ENCODE results near the gene NDOR1.

DNA sequence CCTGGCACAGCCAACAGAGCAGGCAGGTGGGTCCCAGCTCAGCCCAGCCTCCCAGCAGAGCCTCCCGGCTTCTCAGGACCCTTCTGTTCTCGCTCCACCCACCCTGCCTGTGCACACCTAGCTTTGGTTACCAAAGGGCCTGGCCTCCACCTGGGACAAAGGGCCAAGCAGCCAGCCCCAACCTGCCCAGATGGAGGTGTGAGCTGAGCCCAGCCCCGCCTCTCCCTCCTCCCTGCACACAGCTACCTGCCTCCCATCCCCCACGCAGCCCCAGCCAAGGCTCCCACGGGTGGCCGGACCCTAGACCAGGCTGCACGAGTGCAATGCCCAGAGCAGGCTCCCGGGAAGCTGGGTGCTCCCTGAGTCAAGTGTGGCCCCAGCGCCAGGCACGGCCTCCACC lies 10.6 kb upstream of the NDOR1 start:
- no peak for TF ChIP-seq POLR2AphosphoS5 (IDR thresholded peaks at IDR 0.05; ENCODE audit: insufficient read depth, low read depth, low read length)
- TF ChIP-seq POLR2A (IDR thresholded peaks at IDR 0.05; ENCODE audit: low read depth, low read length): no peak
- TF ChIP-seq, protein P1, sequence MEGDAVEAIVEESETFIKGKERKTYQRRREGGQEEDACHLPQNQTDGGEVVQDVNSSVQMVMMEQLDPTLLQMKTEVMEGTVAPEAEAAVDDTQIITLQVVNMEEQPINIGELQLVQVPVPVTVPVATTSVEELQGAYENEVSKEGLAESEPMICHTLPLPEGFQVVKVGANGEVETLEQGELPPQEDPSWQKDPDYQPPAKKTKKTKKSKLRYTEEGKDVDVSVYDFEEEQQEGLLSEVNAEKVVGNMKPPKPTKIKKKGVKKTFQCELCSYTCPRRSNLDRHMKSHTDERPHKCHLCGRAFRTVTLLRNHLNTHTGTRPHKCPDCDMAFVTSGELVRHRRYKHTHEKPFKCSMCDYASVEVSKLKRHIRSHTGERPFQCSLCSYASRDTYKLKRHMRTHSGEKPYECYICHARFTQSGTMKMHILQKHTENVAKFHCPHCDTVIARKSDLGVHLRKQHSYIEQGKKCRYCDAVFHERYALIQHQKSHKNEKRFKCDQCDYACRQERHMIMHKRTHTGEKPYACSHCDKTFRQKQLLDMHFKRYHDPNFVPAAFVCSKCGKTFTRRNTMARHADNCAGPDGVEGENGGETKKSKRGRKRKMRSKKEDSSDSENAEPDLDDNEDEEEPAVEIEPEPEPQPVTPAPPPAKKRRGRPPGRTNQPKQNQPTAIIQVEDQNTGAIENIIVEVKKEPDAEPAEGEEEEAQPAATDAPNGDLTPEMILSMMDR (IDR thresholded peaks at IDR 0.05; ENCODE audit: extremely low read depth in 1 of 2, insufficient read depth in 1 of 2, low read depth in 1 of 2, low read length in 2 of 2): no peak

Measured in endothelial cell of umbilical vein (primary cell).